HepG2 (cell line): ENCODE results near the gene TBL2. TPM values are rescaled to one million over a fixed set of nuclear protein-coding genes. Genes with fewer than 3 reads are reported as not detected.

ENCODE experiments used
- ATF1 ChIP-seq: IDR thresholded peaks from 2 replicates; pipeline ENCODE4 v1.6.1; 2016; ENCODE audit warnings: mild to moderate bottlenecking, control low read depth
- FOXO1 ChIP-seq: sonication (generic); formaldehyde crosslinking; IDR thresholded peaks from 2 replicates; pipeline ENCODE4 v1.4.0; 2020; ENCODE audit warnings: missing genetic modification reagents
- HCFC1 ChIP-seq: fragments of 150-350 bp; IDR thresholded peaks from 2 replicates; pipeline ENCODE4 v1.6.1; 2014; ENCODE audit warnings: low read depth, low read length
- HDAC2 ChIP-seq: sonication (generic); formaldehyde crosslinking; IDR thresholded peaks from 2 replicates; pipeline ENCODE4 v1.4.0; 2020; ENCODE audit warnings: missing genetic modification reagents
- JDP2 ChIP-seq: sonication (generic); formaldehyde crosslinking; IDR thresholded peaks from 2 replicates; pipeline ENCODE4 v1.8.1; 2022; ENCODE audit warnings: missing genetic modification reagents, borderline replicate concordance
- KAT2B ChIP-seq: fragments of 150-350 bp; IDR thresholded peaks from 2 replicates; pipeline ENCODE4 v1.6.1; 2014; ENCODE audit warnings: low read depth, low read length, borderline replicate concordance
- NR2F6 ChIP-seq, 2 experiments: IDR thresholded peaks; 2 replicates each; pipeline ENCODE4 v1.6.1; 2016; ENCODE audit warnings: antibody characterized with exemption in 1 of 2, mild to moderate bottlenecking in 1 of 2
- NR3C1 ChIP-seq: sonication (generic); formaldehyde crosslinking; IDR thresholded peaks from 2 replicates; pipeline ENCODE4 v1.4.0; 2020; ENCODE audit warnings: missing genetic modification reagents
- PPARG ChIP-seq: conservative IDR thresholded peaks from 2 replicates; pipeline ENCODE4 v1.6.1; 2016; ENCODE audit warnings: missing biosample characterization, missing genetic modification reagents
- RELA ChIP-seq: sonication (generic); formaldehyde crosslinking; IDR thresholded peaks from 2 replicates; pipeline ENCODE4 v1.4.0; 2020; ENCODE audit warnings: missing genetic modification reagents
- RFX5 ChIP-seq: IDR thresholded peaks from 2 replicates; pipeline ENCODE4 v1.6.1; 2011; ENCODE audit warnings: low read depth, low read length, improper control_type of control experiment
- RXRA ChIP-seq: sonication (generic); formaldehyde crosslinking; IDR thresholded peaks from 2 replicates; pipeline ENCODE4 v1.5.1; 2020; ENCODE audit warnings: missing genetic modification reagents
- SIN3B ChIP-seq: fragments of 150-350 bp; IDR thresholded peaks from 2 replicates; pipeline ENCODE4 v1.6.1; 2014; ENCODE audit warnings: low read length
- SMAD1 ChIP-seq: sonication (generic); formaldehyde crosslinking; IDR thresholded peaks from 2 replicates; pipeline ENCODE4 v1.4.0; 2020; ENCODE audit warnings: missing genetic modification reagents, low read depth, mild to moderate bottlenecking, borderline replicate concordance
- SNAPC5 ChIP-seq: sonication (generic); formaldehyde crosslinking; IDR thresholded peaks from 2 replicates; pipeline ENCODE4 v1.8.1; 2023; ENCODE audit warnings: mild to moderate bottlenecking, missing genetic modification reagents, borderline replicate concordance
- SP140L ChIP-seq: sonication (generic); formaldehyde crosslinking; IDR thresholded peaks from 2 replicates; pipeline ENCODE4 v1.4.0; 2020; ENCODE audit warnings: missing genetic modification reagents, borderline replicate concordance
- SYNCRIP ChIP-seq: fragments of 200-400 bp; formaldehyde crosslinking; IDR thresholded peaks from 2 replicates; pipeline ENCODE4 v1.6.1; 2018; ENCODE audit warnings: mild to moderate bottlenecking, low read depth, low read length; ENCODE audit not compliant: insufficient read depth
- TGIF2 ChIP-seq: IDR thresholded peaks from 2 replicates; pipeline ENCODE4 v1.6.1; 2016; ENCODE audit warnings: control low read depth, missing compliant biosample characterization
- ZFP90 ChIP-seq: sonication (generic); formaldehyde crosslinking; IDR thresholded peaks from 2 replicates; pipeline ENCODE4 v1.8.0; 2022; ENCODE audit warnings: missing genetic modification reagents, mild to moderate bottlenecking, inconsistent platforms, borderline replicate concordance
- ZNF138 ChIP-seq: sonication (generic); formaldehyde crosslinking; IDR thresholded peaks from 2 replicates; pipeline ENCODE4 v1.5.0; 2020; ENCODE audit warnings: mild to moderate bottlenecking, low read depth, missing genetic modification reagents
- ZNF282 ChIP-seq: fragments of 450-650 bp; IDR thresholded peaks from 2 replicates; pipeline ENCODE4 v1.6.1; 2018; ENCODE audit not compliant: partially characterized antibody
- ZNF326 ChIP-seq: sonication (generic); formaldehyde crosslinking; IDR thresholded peaks from 2 replicates; pipeline ENCODE4 v1.4.0; 2020; ENCODE audit warnings: missing genetic modification reagents, borderline replicate concordance
- ZNF33A ChIP-seq: sonication (generic); formaldehyde crosslinking; IDR thresholded peaks from 2 replicates; pipeline ENCODE4 v1.5.1; 2020; ENCODE audit warnings: missing genetic modification reagents, mild to moderate bottlenecking, moderate library complexity, borderline replicate concordance
- ZNF576 ChIP-seq: sonication (generic); formaldehyde crosslinking; IDR thresholded peaks from 2 replicates; pipeline ENCODE4 v1.4.0; 2020; ENCODE audit warnings: mild to moderate bottlenecking, missing genetic modification reagents
- ZNF749 ChIP-seq: sonication (generic); formaldehyde crosslinking; IDR thresholded peaks from 2 replicates; pipeline ENCODE4 v1.8.0; 2022; ENCODE audit warnings: mild to moderate bottlenecking, missing genetic modification reagents, moderate library complexity, borderline replicate concordance
- polyA plus RNA-seq, 8 experiments: library from polyadenylated mRNA; depleted of rRNA in 3 of 8; stranded (reverse) in 7 of 8; unstranded in 1 of 8; fragments of >200 nt; fragmentation: Illumina TruSeq in 4 of 8; extraction: Trizol in 4 of 8; gene quantifications; 2 replicates each; pipeline versions ENCODE4 v1.2.1 to v1.2.3, GENCODE V29; 2011 to 2016; ENCODE audit warnings: low read depth in 4 of 8, missing spikeins in 1 of 8, mixed read lengths in 1 of 8; ENCODE audit not compliant: insufficient read depth in 1 of 8
- total RNA-seq, 5 experiments: library from RNA; depleted of rRNA; stranded (reverse); fragments of >200 nt; fragmentation: Illumina TruSeq; extraction: Trizol; gene quantifications; 2 replicates each; pipeline ENCODE4 v1.2.3, GENCODE V29; 2016; ENCODE audit warnings: low read depth in 1 of 5
- TF ChIP-seq, protein P1 (sequence below): sonication (generic); formaldehyde crosslinking; IDR thresholded peaks from 2 replicates; pipeline ENCODE4 v1.4.0; 2020; ENCODE audit warnings: missing genetic modification reagents, low read depth, mild to moderate bottlenecking, borderline replicate concordance
- TF ChIP-seq, protein P2 (sequence below): sonication (generic); formaldehyde crosslinking; IDR thresholded peaks from 2 replicates; pipeline ENCODE4 v1.5.0; 2020; ENCODE audit warnings: mild to moderate bottlenecking, missing genetic modification reagents, moderate library complexity
- TF ChIP-seq, protein P3 (sequence below): sonication (generic); formaldehyde crosslinking; IDR thresholded peaks from 2 replicates; pipeline ENCODE4 v1.8.0; 2022; ENCODE audit warnings: missing genetic modification reagents, mild to moderate bottlenecking, inconsistent platforms, borderline replicate concordance

The TBL2 gene
- total and polyA plus RNA-seq, 2 of the 13 experiments (the other 11 are each of a cell fraction or from before 2014, with no cell fraction given): 43.4 to 47.2 TPM

DNA sequence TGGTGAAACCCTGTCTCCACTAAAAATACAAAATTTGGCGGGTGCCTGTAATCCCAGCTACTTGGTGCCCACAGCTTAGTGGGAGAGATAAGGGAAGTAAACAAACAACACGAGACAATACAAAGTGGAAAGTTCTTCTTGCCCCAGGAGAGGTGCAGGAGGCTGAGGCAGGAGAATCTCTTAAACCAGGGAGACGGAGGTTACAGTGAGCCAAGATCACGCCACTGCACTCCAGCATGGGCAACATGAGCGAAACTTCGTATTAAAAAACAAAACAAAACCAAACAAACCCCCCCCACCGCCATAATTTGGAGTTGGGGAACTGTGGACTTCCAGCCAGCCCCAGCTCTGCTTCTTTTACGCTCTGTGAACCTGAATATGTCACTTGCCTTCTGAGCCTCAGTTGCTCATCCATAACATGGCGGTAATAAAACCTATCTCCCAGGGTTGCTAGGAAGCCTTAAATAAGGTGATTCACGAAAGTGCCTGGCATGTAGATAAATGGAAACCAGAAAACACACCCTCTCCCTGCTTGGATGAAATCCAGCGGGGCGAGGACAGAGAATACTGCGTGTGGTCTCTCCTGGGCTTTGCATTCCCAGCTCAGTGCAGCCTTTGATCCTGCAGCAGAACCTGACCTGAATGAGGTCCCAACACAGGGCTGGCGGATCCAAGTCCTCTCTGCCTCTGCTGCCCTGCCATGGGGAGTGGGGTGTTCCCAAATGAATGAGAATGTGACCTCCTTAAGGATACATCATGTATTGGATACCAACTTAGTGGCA lies 35.8 kb upstream of the TBL2 start (continued):
- TF ChIP-seq KAT2B (no peak), ZNF138 (no peak), RFX5 (no peak), RELA (CRISPR knock-in tag) (no peak), SMAD1 (CRISPR knock-in tag) (no peak), TGIF2 (CRISPR knock-in tag) (no peak), ZNF33A (CRISPR knock-in tag) (no peak), SP140L (no peak), SNAPC5 (CRISPR knock-in tag) (no peak), PPARG (CRISPR knock-in tag) (no peak), HCFC1 (no peak), JDP2 (CRISPR knock-in tag) (no peak), ZFP90 (CRISPR knock-in tag) (no peak), ZNF282 (no peak), NR3C1 (CRISPR knock-in tag) (no peak), ZNF576 (no peak), FOXO1 (CRISPR knock-in tag) (no peak), HDAC2 (CRISPR knock-in tag) (peak; percentile 23; the same call in 1 of the 2 replicates), ATF1 (CRISPR knock-in tag) (no peak), ZNF326 (CRISPR knock-in tag) (no peak), SYNCRIP (no peak), NR2F6 (IDR thresholded peaks at IDR 0.05) (no peak), NR2F6 (CRISPR knock-in tag; IDR thresholded peaks at IDR 0.05) (peak; percentile 47; the same call in 1 of the 2 replicates), ZNF749 (CRISPR knock-in tag) (no peak), RXRA (CRISPR knock-in tag) (no peak; the same call in 1 of the 2 replicates), SIN3B (no peak)
- TF ChIP-seq, protein P1, sequence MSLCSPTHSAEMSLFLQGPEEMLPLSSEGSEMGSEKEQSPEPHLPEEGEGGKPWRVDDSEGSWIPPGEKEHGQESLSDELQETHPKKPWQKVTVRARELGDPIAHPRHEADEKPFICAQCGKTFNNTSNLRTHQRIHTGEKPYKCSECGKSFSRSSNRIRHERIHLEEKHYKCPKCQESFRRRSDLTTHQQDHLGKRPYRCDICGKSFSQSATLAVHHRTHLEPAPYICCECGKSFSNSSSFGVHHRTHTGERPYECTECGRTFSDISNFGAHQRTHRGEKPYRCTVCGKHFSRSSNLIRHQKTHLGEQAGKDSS (CRISPR knock-in tag): 0 out of 2 replicates have a peak, but pooled peaks have one; percentile 34
- TF ChIP-seq, protein P2, sequence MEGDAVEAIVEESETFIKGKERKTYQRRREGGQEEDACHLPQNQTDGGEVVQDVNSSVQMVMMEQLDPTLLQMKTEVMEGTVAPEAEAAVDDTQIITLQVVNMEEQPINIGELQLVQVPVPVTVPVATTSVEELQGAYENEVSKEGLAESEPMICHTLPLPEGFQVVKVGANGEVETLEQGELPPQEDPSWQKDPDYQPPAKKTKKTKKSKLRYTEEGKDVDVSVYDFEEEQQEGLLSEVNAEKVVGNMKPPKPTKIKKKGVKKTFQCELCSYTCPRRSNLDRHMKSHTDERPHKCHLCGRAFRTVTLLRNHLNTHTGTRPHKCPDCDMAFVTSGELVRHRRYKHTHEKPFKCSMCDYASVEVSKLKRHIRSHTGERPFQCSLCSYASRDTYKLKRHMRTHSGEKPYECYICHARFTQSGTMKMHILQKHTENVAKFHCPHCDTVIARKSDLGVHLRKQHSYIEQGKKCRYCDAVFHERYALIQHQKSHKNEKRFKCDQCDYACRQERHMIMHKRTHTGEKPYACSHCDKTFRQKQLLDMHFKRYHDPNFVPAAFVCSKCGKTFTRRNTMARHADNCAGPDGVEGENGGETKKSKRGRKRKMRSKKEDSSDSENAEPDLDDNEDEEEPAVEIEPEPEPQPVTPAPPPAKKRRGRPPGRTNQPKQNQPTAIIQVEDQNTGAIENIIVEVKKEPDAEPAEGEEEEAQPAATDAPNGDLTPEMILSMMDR: no peak
- TF ChIP-seq, protein P3, sequence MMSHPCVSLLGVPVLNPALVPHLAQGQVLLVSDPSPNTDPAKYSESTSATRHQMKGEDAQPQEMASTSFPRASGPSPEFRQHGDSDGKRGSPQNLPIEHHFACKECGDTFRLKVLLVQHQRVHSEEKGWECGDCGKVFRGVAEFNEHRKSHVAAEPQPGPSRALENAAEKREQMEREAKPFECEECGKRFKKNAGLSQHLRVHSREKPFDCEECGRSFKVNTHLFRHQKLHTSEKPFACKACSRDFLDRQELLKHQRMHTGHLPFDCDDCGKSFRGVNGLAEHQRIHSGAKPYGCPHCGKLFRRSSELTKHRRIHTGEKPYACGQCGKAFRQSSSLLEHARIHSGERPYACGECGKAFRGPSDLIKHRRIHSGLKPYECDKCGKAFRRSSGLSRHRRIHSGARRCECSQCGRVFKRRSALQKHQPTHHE (CRISPR knock-in tag): no peak
